ENCODE results near the gene NUMB.

NUMB gene

DNA sequence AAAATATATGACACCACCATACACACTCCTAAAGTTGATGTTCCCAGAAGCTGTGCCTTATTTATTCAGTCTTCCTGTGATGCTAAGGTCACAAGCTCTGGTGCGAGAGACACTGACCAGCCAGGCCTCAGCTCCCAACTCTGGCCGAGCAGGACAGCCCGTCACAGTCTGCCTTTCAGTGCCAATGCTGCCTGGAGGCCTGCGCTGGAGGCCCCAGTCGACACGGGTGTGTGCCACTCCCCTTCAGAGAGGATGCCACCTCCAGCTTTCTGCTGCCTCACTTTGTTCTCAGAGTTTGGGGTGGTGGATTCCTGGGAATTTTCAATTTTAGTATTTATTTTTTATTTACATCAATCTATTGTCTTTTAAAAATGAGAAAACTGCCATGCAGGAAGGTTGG, 228.3 kb downstream of the NUMB start:
- Histone ChIP-seq H3K4me1 (ENCODE audit: control insufficient read depth, low read depth, low read length) (peaks cover 30% of the 10 kb centered on the region), H3K9ac (ENCODE audit: low read length) (no peak overlapping the region), H3K9me3 (ENCODE audit: control insufficient read depth, low read depth, low read length) (no peaks in the 10 kb centered on the region), H3K27ac (ENCODE audit: low read length) (no peak overlapping the region), H3K36me3 (ENCODE audit: control insufficient read depth, low read depth, low read length) (no peaks in the 10 kb centered on the region), H3K27me3 (ENCODE audit: control insufficient read depth, insufficient read depth, low read length) (peaks cover 6% of the 10 kb centered on the region), H3K4me3 (ENCODE audit: low read length) (no peak overlapping the region)

DNA sequence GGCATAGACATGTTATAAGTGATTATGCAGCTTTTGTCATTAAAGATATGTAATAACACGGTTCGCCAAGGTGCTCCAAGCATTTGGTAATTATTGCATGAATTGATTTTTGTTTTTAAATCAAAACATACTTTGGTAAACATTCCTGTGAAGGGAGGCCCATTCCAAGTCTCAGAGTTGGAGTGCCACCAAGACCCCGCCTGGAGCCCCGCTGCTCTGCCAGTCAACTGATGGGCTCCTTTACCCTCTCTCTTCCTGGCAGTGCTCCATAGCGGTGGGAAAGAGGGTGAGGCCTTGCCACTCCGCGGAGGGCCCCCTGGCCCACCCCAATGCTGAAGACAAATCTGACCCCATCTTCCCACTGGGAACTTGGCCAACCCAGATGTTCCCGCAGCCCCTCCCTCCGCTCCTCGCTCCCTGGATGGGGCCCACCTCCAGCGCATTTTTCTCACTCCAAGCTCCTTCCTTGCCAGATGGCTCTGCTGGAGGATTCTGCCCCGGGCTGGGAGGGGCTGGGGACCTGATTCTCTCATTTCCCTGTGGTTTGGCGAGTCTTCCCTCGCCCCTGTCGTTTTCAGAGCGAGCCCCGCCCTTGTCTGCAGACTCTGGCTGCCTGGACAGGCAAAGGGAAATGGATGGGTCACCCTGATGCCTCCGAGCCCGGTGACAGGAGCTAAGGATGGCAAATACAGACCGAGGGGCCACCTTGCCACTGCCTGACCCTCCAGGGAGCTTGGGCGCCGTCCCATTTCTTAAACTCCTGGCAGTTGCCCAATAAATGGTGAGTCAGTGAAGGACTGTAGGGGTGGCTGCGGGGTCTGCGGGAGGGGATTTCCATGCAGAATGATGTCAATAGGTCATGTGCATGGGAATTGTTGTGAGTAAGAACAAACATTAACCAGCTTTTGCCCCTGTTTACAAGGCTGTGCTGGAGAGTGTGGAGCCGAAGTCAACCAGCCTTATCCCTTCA, 230.2 kb downstream of the NUMB start:
- Histone ChIP-seq H3K4me3 (ENCODE audit: low read length) (no peak overlapping the region), H3K27me3 (ENCODE audit: control insufficient read depth, insufficient read depth, low read length) (no peaks in the 10 kb centered on the region), H3K4me1 (ENCODE audit: control insufficient read depth, low read depth, low read length) (peaks cover 14% of the 10 kb centered on the region), H3K9me3 (ENCODE audit: control insufficient read depth, low read depth, low read length) (no peaks in the 10 kb centered on the region), H3K9ac (ENCODE audit: low read length) (no peak overlapping the region), H3K27ac (ENCODE audit: low read length) (no peak overlapping the region), H3K36me3 (ENCODE audit: control insufficient read depth, low read depth, low read length) (no peaks in the 10 kb centered on the region)

- Histone ChIP-seq H3K9me3 (ENCODE audit: control insufficient read depth, low read depth, low read length) (no peaks in the 10 kb centered on the region), H3K4me3 (ENCODE audit: low read length) (no peak overlapping the region), H3K4me1 (ENCODE audit: control insufficient read depth, low read depth, low read length) (peaks cover 13% of the 10 kb centered on the region), H3K9ac (ENCODE audit: low read length) (no peak overlapping the region), H3K27me3 (ENCODE audit: control insufficient read depth, insufficient read depth, low read length) (no peaks in the 10 kb centered on the region), H3K36me3 (ENCODE audit: control insufficient read depth, low read depth, low read length) (no peaks in the 10 kb centered on the region), H3K27ac (ENCODE audit: low read length) (no peak overlapping the region)
Observed at GRCh38 chr14:73225496-73225895, 232.8 kb downstream of the NUMB start.
